Glutamatergic neuron (in vitro differentiated cells): Measurements from ENCODE around the gene HAVCR2. TPM values are rescaled to one million over a fixed set of nuclear protein-coding genes. Genes with fewer than 3 reads are reported as not detected.

Experiments
- DNase-seq: peaks from one replicate; pipeline ENCODE4 v3.0.0; 2022
- H3K27ac Mint-ChIP-seq: one replicate; pipeline ENCODE4 v1.8.0; 2020; ENCODE audit warnings: mild to moderate bottlenecking, mixed read lengths, inconsistent platforms; ENCODE audit not compliant: unreplicated experiment
- H3K27me3 Mint-ChIP-seq: one replicate; pipeline ENCODE4 v1.8.0; 2020; ENCODE audit warnings: mild to moderate bottlenecking, moderate library complexity, mixed read lengths, inconsistent platforms; ENCODE audit not compliant: unreplicated experiment
- H3K36me3 Mint-ChIP-seq: one replicate; pipeline ENCODE4 v1.8.0; 2020; ENCODE audit warnings: mild to moderate bottlenecking, mixed read lengths, inconsistent platforms; ENCODE audit not compliant: unreplicated experiment
- H3K4me1 Mint-ChIP-seq: one replicate; pipeline ENCODE4 v1.8.0; 2020; ENCODE audit warnings: mild to moderate bottlenecking, low read depth, mixed read lengths, inconsistent platforms; ENCODE audit not compliant: unreplicated experiment
- H3K4me3 Mint-ChIP-seq: one replicate; pipeline ENCODE4 v1.8.0; 2020; ENCODE audit warnings: mild to moderate bottlenecking, mixed read lengths, inconsistent platforms; ENCODE audit not compliant: unreplicated experiment
- H3K9me3 Mint-ChIP-seq: one replicate; pipeline ENCODE4 v1.8.0; 2020; ENCODE audit warnings: mild to moderate bottlenecking, moderate library complexity, mixed read lengths, inconsistent platforms; ENCODE audit not compliant: unreplicated experiment
- long read RNA-seq: library from polyadenylated mRNA; unstranded; transcript quantifications from one replicate; pipeline ENCODE4 v2.0.0, GENCODE V29; 2020; ENCODE audit not compliant: unreplicated experiment
- total RNA-seq: library from RNA; stranded (reverse); fragmentation: NEBNext Ultra II Directional; extraction: Animal tissue kit (Norgen Biotek cat#: 25700); gene quantifications from one replicate; pipeline ENCODE4 v1.2.1, GENCODE V29; 2021; ENCODE audit not compliant: unreplicated experiment
- TF ChIP-seq, protein P1 (sequence below): fragments of 200-600 bp; sonication (generic); IDR thresholded peaks from one replicate; pipeline ENCODE4 v1.5.0; 2021; ENCODE audit not compliant: partially characterized antibody, unreplicated experiment

The HAVCR2 gene
- not detected for total RNA-seq
- long read RNA-seq = 0 reads

DNA sequence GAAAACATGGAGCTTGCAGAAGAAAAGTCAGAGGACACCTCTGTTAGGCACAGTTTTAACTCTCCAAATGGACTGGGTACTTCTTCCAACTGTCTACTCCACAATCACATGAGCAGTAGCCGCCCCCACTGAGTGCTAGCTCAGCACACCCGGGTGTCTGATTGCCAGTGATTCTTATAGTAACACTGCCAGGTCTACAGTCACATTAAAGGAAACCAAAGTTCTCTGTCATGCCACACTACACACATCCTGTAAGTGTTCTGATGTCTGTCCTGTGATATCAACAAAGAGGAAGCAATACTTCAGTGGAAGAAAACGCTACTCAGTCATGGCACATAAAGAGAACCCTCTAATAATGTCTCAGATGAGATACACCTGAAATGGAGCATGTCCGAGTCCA is at the start of gene HAVCR2:
HAVCR2 (minus strand) TSS at position 69 of the 400 bp plus-strand sequence; CDS start at position 8, 61 bp downstream.
- Mint-ChIP-seq H3K36me3 (no peaks in the 10 kb centered on the region), H3K4me1 (no peaks in the 10 kb centered on the region), H3K9me3 (no peaks in the 10 kb centered on the region), H3K4me3 (no peak within 1 kb of the TSS), H3K27ac (no peak within 1 kb of the TSS), H3K27me3 (no peaks in the 10 kb centered on the region)
- TF ChIP-seq, protein P1, sequence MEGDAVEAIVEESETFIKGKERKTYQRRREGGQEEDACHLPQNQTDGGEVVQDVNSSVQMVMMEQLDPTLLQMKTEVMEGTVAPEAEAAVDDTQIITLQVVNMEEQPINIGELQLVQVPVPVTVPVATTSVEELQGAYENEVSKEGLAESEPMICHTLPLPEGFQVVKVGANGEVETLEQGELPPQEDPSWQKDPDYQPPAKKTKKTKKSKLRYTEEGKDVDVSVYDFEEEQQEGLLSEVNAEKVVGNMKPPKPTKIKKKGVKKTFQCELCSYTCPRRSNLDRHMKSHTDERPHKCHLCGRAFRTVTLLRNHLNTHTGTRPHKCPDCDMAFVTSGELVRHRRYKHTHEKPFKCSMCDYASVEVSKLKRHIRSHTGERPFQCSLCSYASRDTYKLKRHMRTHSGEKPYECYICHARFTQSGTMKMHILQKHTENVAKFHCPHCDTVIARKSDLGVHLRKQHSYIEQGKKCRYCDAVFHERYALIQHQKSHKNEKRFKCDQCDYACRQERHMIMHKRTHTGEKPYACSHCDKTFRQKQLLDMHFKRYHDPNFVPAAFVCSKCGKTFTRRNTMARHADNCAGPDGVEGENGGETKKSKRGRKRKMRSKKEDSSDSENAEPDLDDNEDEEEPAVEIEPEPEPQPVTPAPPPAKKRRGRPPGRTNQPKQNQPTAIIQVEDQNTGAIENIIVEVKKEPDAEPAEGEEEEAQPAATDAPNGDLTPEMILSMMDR = no peak
- DNase-seq = no peak

DNA sequence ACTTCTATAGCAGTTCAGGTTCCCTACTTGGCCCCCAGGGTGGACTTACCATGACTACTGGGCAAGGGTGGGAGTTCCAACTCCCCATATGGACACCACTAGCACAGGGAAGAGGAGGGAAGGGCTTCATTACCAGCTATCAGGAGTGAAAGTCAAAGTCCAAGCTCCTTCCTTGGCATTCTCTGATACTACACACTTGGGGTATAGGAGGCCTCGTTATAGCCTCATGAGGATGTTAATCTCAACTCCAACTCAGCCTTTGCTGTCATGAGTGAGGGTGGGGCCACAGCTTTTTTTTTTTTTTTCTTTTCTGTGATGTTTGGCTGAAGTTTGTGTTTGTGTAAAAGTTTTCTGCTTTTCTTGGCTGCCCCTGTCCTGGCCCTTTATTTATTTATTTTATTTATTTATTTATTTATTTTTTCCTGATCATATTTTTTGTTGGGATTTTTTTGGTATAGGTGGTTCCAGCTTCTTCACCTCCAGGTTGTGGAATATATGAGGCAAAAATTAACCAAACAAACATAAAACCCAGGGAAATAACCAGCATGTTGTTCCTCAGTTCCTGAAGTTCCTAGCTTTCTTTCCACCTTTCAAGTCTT is 48.5 kb upstream of the HAVCR2 start:
- TF ChIP-seq, protein P1 = no peak
- no peak overlapping the region for H3K4me3 Mint-ChIP-seq
- H3K27me3 Mint-ChIP-seq = no peaks in the 10 kb centered on the region
- DNase-seq = no peak
- no peak overlapping the region for H3K27ac Mint-ChIP-seq
- no peaks in the 10 kb centered on the region for H3K4me1 Mint-ChIP-seq
- no peaks in the 10 kb centered on the region for H3K9me3 Mint-ChIP-seq
- H3K36me3 Mint-ChIP-seq = no peaks in the 10 kb centered on the region

DNA sequence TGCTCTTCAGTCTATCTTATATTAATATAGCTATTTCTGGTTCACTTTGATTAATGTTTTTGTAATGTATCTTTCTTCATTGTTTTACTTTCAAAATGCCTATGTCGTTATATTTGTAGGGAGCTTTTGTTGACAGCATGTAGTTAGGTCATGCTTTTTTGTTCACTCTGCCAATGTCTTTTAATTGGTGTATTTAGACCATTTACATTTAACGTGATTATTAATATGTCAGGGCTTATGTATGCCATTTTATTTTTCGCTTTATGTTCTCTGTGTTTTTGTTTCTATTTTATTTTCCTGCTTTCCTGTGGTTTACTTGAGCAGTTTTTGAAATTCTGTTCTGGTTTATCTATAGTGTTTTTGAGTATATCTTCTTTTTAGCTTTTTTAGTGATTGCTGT is 46.5 kb upstream of the HAVCR2 start:
- TF ChIP-seq, protein P1 = no peak
- no peak for DNase-seq
- no peaks in the 10 kb centered on the region for H3K9me3 Mint-ChIP-seq
- H3K4me3 Mint-ChIP-seq = no peak overlapping the region
- no peaks in the 10 kb centered on the region for H3K36me3 Mint-ChIP-seq
- H3K27ac Mint-ChIP-seq = no peak overlapping the region
- H3K27me3 Mint-ChIP-seq = no peaks in the 10 kb centered on the region
- no peaks in the 10 kb centered on the region for H3K4me1 Mint-ChIP-seq

DNA sequence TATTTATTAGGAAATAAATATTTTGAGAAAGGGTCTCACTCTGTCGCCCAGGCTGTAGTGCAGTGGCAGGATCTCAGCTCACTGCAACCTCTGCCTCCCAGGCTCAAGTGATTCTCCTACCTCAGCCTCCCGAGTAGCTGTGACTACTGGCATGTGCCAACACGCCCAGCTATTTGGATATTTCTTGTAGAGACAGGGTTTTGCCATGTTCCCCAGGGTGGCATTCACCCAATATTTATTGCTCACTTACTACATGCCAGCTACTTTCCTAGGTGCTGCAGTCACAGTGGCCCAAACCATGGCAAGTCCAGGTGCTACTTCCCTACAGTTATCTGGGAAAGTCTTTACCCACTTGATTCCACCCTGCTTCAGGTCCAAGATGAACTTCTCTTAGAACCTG is 42.2 kb upstream of the HAVCR2 start:
- peaks cover 2% of the 10 kb centered on the region for H3K4me1 Mint-ChIP-seq
- no peak overlapping the region for H3K27ac Mint-ChIP-seq
- no peak for DNase-seq
- H3K9me3 Mint-ChIP-seq = no peaks in the 10 kb centered on the region
- H3K36me3 Mint-ChIP-seq = no peaks in the 10 kb centered on the region
- TF ChIP-seq, protein P1 = no peak
- H3K4me3 Mint-ChIP-seq = no peak overlapping the region
- no peaks in the 10 kb centered on the region for H3K27me3 Mint-ChIP-seq

DNA sequence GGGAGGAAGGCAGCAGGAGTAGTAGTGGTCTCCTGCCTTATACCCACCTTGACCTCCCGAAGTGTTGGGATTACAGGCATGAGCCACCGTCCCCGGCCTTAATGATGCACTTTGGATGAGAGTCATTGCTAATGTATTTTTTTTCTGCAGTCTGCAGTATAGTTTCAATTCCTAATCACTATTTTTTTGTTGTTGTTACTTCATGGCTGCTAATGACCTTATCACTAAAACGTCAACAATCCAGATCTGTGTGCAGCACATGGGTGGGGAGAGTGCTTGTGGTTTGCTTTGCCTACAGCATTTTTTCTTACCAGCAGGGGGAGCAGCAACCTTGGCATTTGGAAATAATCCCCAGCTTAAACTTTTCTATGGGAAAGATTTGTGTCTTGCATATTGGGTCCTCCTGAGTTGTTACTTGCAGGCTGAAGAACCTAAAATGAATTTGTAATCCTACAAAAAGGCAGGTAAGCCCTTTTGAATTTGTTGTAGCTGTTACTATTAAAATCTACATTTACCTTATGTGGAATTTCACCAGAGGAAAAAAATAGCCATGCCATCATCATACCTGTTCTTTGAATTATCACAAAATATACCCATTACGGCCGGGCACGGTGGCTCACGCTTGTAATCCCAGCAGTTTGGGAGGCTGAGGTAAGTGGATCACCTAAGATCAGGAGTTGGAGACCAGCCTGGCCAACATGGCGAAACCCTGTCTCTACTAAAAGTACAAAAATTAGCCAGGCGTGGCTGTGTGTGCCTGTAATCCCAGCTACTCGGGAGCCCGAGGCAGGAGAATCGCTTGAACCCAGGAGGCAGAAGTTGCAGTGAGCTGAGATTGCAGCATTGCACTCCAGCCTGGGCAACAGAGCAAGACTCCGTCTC is 40.1 kb upstream of the HAVCR2 start:
- Mint-ChIP-seq H3K9me3 (no peaks in the 10 kb centered on the region), H3K27ac (no peak overlapping the region), H3K4me3 (no peak overlapping the region), H3K27me3 (peaks cover under 1% of the 10 kb centered on the region), H3K36me3 (no peaks in the 10 kb centered on the region), H3K4me1 (peaks cover 4% of the 10 kb centered on the region)
- TF ChIP-seq, protein P1 = peak; percentile 87
- peak; percentile 71 for DNase-seq
